GM21515 (cell line): ENCODE data around the gene CD101.
"Not testable (repeated sequence)": the region's sequence is repeated elsewhere in the genome, so short reads cannot be mapped to it uniquely, and the experiment has no call there.

Source experiments
- ATAC-seq: cut with Tn5 transposase; IDR thresholded peaks from one replicate; pipeline ENCODE4 v1.9.1; 2021; ENCODE audit not compliant: unreplicated experiment

Gene CD101

GRCh38 chr1:117001254-117001927 is at the start of gene CD101:
Gene CD101, plus strand, starts transcription at chr1:117001760. Its CDS starts 58 bp downstream, at chr1:117001818.
- peak; percentile 93 for ATAC-seq

GRCh38 chr1:116952738-116953275 is 48.8 kb upstream of the CD101 start:
- ATAC-seq, result no peak

- no peak for ATAC-seq
Observed at GRCh38 chr1:116954440-116954839, 47.1 kb upstream of the CD101 start.

GRCh38 chr1:116956378-116956777 is 45.2 kb upstream of the CD101 start:
- no peak for ATAC-seq

GRCh38 chr1:116957646-116958045 is 43.9 kb upstream of the CD101 start:
- ATAC-seq, result no peak

- ATAC-seq, result no peak
Observed at GRCh38 chr1:116958110-116958509, 43.5 kb upstream of the CD101 start.

GRCh38 chr1:116958977-116959376 is 42.6 kb upstream of the CD101 start:
- ATAC-seq, result no peak

GRCh38 chr1:116961606-116962005 is 40.0 kb upstream of the CD101 start:
- no peak for ATAC-seq

- no peak for ATAC-seq
Observed at GRCh38 chr1:116962987-116963639, 38.4 kb upstream of the CD101 start.

- no peak for ATAC-seq
Observed at GRCh38 chr1:116966791-116967190, 34.8 kb upstream of the CD101 start.

GRCh38 chr1:116968724-116969123 is 32.8 kb upstream of the CD101 start:
- ATAC-seq, result no peak

- ATAC-seq, result no peak
Observed at GRCh38 chr1:116971258-116971860, 30.2 kb upstream of the CD101 start.

- no peak for ATAC-seq
Observed at GRCh38 chr1:116971965-116972673, 29.4 kb upstream of the CD101 start.

GRCh38 chr1:116972674-116973030 is 28.9 kb upstream of the CD101 start:
- ATAC-seq, result no peak

- not testable (repeated sequence) for ATAC-seq
Observed at GRCh38 chr1:116980309-116980708, 21.3 kb upstream of the CD101 start.

GRCh38 chr1:116981521-116982037 is 20.0 kb upstream of the CD101 start:
- ATAC-seq, result no peak

- ATAC-seq, result no peak
Observed at GRCh38 chr1:116982319-116983004, 19.1 kb upstream of the CD101 start.

GRCh38 chr1:116983112-116983511 is 18.4 kb upstream of the CD101 start:
- no peak for ATAC-seq

- ATAC-seq, result no peak
Observed at GRCh38 chr1:116983678-116984077, 17.9 kb upstream of the CD101 start.

- ATAC-seq, result no peak
Observed at GRCh38 chr1:116984406-116985160, 17.0 kb upstream of the CD101 start.
